Calu3 (cell line): ENCODE results near the gene BST2. TPM values are rescaled to one million over a fixed set of nuclear protein-coding genes. Genes with fewer than 3 reads are reported as not detected.

ENCODE experiments used
- BruUV-seq: library from RNA; stranded (reverse); fragments of 400-500 nt; replicated peaks from 2 replicates; lab custom pipeline; 2021; lab: Mats Ljungman, UMichigan
- CTCF ChIA-PET: fragments of 300-600 bp; sonication (Branson Sonifier 250); formaldehyde crosslinking; loops from one replicate; lab custom pipeline; 2022; ENCODE audit warnings: antibody characterized with exemption; lab: Charles Lee
- DNase-seq: peaks from one replicate; pipeline ENCODE4 v3.0.0; 2022
- H3K27ac Mint-ChIP-seq: one replicate; pipeline ENCODE4 v1.8.0; 2022; ENCODE audit warnings: mixed read lengths; ENCODE audit not compliant: unreplicated experiment
- H3K27me3 Mint-ChIP-seq: one replicate; pipeline ENCODE4 v1.8.0; 2022; ENCODE audit warnings: mixed read lengths; ENCODE audit not compliant: unreplicated experiment
- H3K36me3 Mint-ChIP-seq: one replicate; pipeline ENCODE4 v1.8.0; 2022; ENCODE audit warnings: mild to moderate bottlenecking, moderate library complexity, mixed read lengths; ENCODE audit not compliant: insufficient read depth, unreplicated experiment
- H3K4me1 Mint-ChIP-seq: one replicate; pipeline ENCODE4 v1.8.0; 2022; ENCODE audit warnings: mild to moderate bottlenecking, low read depth, mixed read lengths; ENCODE audit not compliant: unreplicated experiment
- H3K4me3 Mint-ChIP-seq: one replicate; pipeline ENCODE4 v1.8.0; 2022; ENCODE audit warnings: mild to moderate bottlenecking, low read depth, moderate library complexity, mixed read lengths; ENCODE audit not compliant: unreplicated experiment
- H3K9me3 Mint-ChIP-seq: one replicate; pipeline ENCODE4 v1.8.0; 2022; ENCODE audit warnings: low read depth, mixed read lengths; ENCODE audit not compliant: unreplicated experiment
- intact Hi-C: fragments of 100-400 bp; cut with micrococcal nuclease; formaldehyde crosslinking; loops from one replicate; pipeline ENCODE4 v1.10.0; 2022; ENCODE audit not compliant: unreplicated experiment
- total RNA-seq: library from RNA; stranded (reverse); gene quantifications from 2 replicates; pipeline ENCODE4 v1.2.3, GENCODE V29; 2022
- TF ChIP-seq, protein P1 (sequence below): fragments of 200-600 bp; IDR thresholded peaks from one replicate; pipeline ENCODE4 v1.8.0; 2022; ENCODE audit warnings: antibody characterized with exemption; ENCODE audit not compliant: unreplicated experiment

The BST2 gene
- total RNA-seq, 1 experiment from 2014 or later, result 0.94 TPM

DNA sequence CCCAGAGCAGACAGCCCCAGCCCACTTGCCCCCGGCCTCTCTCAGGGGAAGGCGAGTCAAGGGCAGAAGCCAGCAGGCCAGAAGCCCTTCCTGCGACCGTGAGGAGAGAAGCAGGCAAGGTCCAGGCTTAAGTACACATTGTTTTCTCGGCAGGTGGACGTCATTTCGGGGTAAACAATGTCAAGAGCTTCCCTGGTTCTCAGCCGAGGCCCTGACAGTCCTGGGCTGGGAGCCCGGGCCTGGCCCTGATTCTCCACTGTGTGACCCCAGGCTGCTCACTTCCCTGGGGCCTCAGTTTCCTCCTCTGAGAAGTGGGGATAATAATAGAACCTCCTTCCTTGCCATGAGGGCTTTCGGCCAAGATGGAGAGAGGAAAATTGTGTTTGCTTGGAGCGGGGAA, 47.7 kb downstream of the BST2 start:
- CTCF ChIA-PET, result no interaction called here
- Mint-ChIP-seq H3K9me3 (no peaks in the 10 kb centered on the region), H3K27me3 (peaks cover 39% of the 10 kb centered on the region), H3K36me3 (no peaks in the 10 kb centered on the region), H3K4me1 (peaks cover 10% of the 10 kb centered on the region), H3K4me3 (no peak overlapping the region), H3K27ac (no peak overlapping the region)
- TF ChIP-seq, protein P1, sequence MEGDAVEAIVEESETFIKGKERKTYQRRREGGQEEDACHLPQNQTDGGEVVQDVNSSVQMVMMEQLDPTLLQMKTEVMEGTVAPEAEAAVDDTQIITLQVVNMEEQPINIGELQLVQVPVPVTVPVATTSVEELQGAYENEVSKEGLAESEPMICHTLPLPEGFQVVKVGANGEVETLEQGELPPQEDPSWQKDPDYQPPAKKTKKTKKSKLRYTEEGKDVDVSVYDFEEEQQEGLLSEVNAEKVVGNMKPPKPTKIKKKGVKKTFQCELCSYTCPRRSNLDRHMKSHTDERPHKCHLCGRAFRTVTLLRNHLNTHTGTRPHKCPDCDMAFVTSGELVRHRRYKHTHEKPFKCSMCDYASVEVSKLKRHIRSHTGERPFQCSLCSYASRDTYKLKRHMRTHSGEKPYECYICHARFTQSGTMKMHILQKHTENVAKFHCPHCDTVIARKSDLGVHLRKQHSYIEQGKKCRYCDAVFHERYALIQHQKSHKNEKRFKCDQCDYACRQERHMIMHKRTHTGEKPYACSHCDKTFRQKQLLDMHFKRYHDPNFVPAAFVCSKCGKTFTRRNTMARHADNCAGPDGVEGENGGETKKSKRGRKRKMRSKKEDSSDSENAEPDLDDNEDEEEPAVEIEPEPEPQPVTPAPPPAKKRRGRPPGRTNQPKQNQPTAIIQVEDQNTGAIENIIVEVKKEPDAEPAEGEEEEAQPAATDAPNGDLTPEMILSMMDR, result no peak
- BruUV-seq, result no TSS peak
- intact Hi-C loops, result no loop called here
- DNase-seq, result no peak

DNA sequence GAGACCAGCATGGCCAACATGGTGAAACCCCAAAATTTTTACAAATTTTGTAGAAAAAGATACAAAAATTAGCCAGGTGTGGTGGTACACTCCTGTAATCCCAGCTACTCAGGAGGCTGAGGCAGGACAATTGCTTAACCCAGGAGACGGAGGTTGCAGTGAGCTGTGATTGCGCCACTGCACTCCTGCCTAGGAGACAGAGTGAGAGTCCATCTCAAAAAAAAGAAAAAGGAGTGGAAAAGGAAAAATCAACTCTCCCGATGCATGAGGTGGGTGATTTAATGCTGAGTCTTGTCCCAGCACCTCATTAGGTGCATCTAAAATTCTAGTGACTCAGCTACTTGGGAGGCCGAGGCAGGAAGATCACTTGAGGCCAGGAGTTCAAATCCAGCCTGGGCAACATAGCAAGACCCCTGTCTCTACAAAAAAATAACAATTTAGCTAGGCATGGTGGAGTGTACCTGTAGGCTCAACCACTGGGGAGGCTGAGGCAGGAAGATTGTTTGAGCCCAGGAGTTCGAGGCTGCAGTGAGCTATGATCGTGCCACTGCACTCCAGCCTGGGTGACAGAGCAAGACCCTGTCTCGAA, 48.3 kb downstream of the BST2 start:
- Mint-ChIP-seq H3K9me3 (no peaks in the 10 kb centered on the region), H3K4me1 (peaks cover 10% of the 10 kb centered on the region), H3K27me3 (peaks cover 37% of the 10 kb centered on the region), H3K36me3 (no peaks in the 10 kb centered on the region), H3K4me3 (no peak overlapping the region), H3K27ac (no peak overlapping the region)
- intact Hi-C loops, result no loop called here
- CTCF ChIA-PET, result no interaction called here
- no TSS peak for BruUV-seq
- DNase-seq, result no peak
- TF ChIP-seq, protein P1, result no peak

DNA sequence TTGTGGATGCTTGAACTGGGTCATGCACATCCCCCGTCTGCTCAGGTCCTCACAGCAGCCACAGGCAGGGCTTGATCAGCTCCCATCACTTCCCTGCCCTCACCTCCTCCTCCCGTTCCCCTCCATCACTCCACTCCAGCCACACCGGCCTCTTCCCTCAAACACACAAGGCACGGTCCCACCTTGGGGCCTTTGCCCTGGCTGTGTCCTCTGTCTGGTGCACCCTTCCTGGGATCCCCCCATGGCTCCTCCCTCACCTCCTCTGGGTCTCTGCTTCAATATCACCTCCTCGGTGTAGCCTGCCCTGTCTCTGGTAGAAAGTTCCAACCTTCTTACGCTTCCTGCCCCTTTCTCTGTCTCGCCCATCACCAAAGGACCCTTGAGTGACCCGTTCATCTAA, 52.0 kb downstream of the BST2 start:
- CTCF ChIA-PET, result no interaction called here
- Mint-ChIP-seq H3K4me3 (no peak overlapping the region), H3K27me3 (peaks cover 45% of the 10 kb centered on the region), H3K36me3 (no peaks in the 10 kb centered on the region), H3K9me3 (no peaks in the 10 kb centered on the region), H3K27ac (no peak overlapping the region), H3K4me1 (peaks cover 10% of the 10 kb centered on the region)
- TF ChIP-seq, protein P1, result no peak
- intact Hi-C loops, result no loop called here
- no peak for DNase-seq
- BruUV-seq, result no TSS peak

Other genes with a start within 250 kb of the BST2 start
- gene USE1, start 190.3 kb downstream of the BST2 start, total RNA-seq, result 10.7 and 11.8 TPM in 2 replicates
- gene OCEL1, start 179.4 kb downstream of the BST2 start, total RNA-seq, result 12.1 and 12.2 TPM in 2 replicates
- gene NR2F6, start 159.7 kb downstream of the BST2 start, total RNA-seq, result 33.5 and 34.6 TPM in 2 replicates
- gene USHBP1, start 140.9 kb downstream of the BST2 start, total RNA-seq, result 0.10 and 0.26 TPM in 2 replicates
- 72.9 and 75.2 TPM in 2 replicates for gene BABAM1, start 138.2 kb downstream of the BST2 start, total RNA-seq
- 0.32 and 0.66 TPM in 2 replicates for gene ANKLE1, start 123.7 kb downstream of the BST2 start, total RNA-seq
- 6.0 and 6.2 TPM in 2 replicates for gene ABHD8, start 102.2 kb downstream of the BST2 start, total RNA-seq
- gene MRPL34, start 99.8 kb downstream of the BST2 start, total RNA-seq, result 37.9 and 38.4 TPM in 2 replicates
- gene DDA1, start 96.1 kb downstream of the BST2 start, total RNA-seq, result 50.8 and 54.9 TPM in 2 replicates
- gene ANO8, start 70.8 kb downstream of the BST2 start, total RNA-seq, result 9.6 and 10.5 TPM in 2 replicates
- 30.6 and 40.9 TPM in 2 replicates for gene GTPBP3, start 68.1 kb downstream of the BST2 start, total RNA-seq
- gene PLVAP, start 28.3 kb downstream of the BST2 start, total RNA-seq, result not detected in 2 replicates
- gene CCDC194, start 11.4 kb downstream of the BST2 start, total RNA-seq, result not detected in 2 replicates
- gene MVB12A, start 14.4 kb upstream of the BST2 start, total RNA-seq, result 35.6 and 41.1 TPM in 2 replicates
- gene TMEM221, start 43.0 kb upstream of the BST2 start, total RNA-seq, result 0.32 and 0.59 TPM in 2 replicates
- gene NXNL1, start 55.3 kb upstream of the BST2 start, total RNA-seq, result not detected in 2 replicates
- 42.5 and 47.3 TPM in 2 replicates for gene SLC27A1, start 64.9 kb upstream of the BST2 start, total RNA-seq
- gene PGLS, start 106.0 kb upstream of the BST2 start, total RNA-seq, result 75.5 and 78.1 TPM in 2 replicates
- 69.8 and 79.1 TPM in 2 replicates for gene COLGALT1, start 150.0 kb upstream of the BST2 start, total RNA-seq